GM19193 (cell line): Measurements from ENCODE around the gene ELOVL7.

Experiments
- POLR2A ChIP-seq: IDR thresholded peaks from 4 replicates; pipeline ENCODE4 v1.6.1; 2011; ENCODE audit not compliant: insufficient read depth, insufficient read length; ENCODE audit errors: extremely low read depth

Gene ELOVL7

DNA sequence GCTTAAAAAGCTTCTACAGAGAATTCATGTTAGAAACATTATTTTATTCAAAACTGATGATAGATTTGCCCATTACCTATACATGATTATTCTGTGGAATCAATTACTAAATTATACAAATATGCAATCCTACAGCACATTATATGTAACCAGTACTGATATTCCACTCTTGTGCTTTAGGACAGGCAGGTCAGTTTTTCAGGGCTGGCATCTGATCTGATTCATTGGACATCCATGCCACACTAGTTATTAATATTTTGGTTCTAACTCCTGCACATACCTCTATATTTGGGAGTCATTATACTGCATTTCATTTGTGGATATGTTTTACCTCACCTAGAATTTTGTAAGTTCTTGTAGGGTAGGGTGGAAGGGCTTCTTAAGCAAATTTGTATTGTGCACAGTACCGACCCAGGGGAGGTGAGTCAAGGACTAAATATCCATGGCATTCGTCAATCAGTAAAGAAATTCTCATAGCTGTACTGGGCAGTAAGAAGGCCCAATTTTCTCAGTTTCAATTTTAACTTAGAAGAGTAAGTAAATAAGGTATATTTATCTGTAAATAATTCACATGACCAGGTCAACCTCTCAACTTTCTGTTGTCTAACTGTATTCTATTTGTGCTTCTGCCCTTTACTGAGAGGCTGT, 33.5 kb downstream of the ELOVL7 start:
- no peak for TF ChIP-seq POLR2A

DNA sequence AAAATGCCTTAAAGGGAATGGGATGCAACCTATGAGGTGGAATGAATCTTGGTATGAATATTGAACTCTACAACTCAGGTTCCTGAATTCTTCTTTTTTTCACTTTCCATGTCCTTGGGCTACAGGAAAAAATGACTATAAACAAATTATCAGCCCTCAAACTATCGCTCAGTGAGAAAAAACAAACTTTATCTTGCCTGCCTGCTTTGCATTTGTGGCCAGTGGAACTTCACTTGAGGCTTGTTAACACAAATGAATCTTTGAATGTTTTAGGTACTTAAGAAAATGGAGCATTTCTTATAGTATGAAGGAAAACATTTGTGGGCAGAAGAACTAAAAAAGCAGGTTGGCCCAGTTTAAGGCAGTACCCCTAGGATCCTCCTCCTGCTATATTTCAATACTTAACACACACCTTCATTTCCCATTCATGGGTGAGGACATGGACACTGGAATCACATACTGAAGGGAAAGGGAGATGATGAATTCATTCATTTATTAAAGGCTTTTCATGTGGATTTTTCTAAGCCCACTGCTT, 34.1 kb downstream of the ELOVL7 start:
- no peak for TF ChIP-seq POLR2A

GRCh38 chr5:60806591-60807243, 37.4 kb downstream of the ELOVL7 start:
- no peak for TF ChIP-seq POLR2A

GRCh38 chr5:60805463-60805862, 38.6 kb downstream of the ELOVL7 start:
- TF ChIP-seq POLR2A = no peak

- TF ChIP-seq POLR2A = no peak
These were observed 40.4 kb downstream of the ELOVL7 start for GRCh38 chr5:60803712-60804111.

DNA sequence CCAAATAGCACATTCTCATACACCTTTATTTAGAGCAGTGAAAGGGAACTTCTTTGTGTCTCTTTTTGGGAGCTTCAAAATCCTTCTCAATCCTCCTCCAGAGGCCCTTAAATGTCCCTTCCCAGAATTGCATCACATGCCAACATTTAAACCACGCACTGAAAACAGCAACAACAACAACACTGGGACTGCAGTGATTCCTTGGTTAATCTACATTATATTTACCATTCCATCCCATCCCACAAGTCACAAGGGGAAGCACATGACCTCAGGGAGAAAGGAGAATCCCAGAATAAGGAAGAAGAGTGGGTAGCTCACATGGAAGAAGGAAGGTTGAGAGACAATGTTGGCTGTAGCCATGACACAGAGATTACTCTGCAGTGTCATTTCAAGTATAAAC, 41.1 kb downstream of the ELOVL7 start:
- no peak for TF ChIP-seq POLR2A

GRCh38 chr5:60802226-60802625, 41.8 kb downstream of the ELOVL7 start:
- no peak for TF ChIP-seq POLR2A

- no peak for TF ChIP-seq POLR2A
These were observed 46.5 kb downstream of the ELOVL7 start for GRCh38 chr5:60797482-60798153.

DNA sequence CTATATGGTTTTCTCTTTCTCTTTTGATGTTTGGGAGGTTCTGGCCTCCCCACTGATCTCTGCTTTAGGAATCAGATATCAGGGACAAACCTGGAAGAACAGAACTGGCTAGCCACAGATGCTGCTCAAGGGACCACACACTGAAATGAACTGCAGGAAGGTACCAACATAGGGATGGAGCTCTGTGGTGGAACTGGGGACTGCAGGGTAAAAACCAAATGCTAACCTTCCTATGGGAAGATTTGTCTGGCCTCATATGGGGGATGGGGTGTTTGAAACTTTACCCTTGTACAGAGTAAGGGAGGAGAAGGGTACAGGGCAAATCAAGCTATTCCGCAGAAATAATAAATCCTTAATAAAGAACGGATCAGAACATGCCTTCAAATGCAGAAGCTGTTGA, 49.4 kb downstream of the ELOVL7 start:
- TF ChIP-seq POLR2A = no peak

- no peak for TF ChIP-seq POLR2A
These were observed 51.6 kb downstream of the ELOVL7 start for GRCh38 chr5:60792438-60792837.

DNA sequence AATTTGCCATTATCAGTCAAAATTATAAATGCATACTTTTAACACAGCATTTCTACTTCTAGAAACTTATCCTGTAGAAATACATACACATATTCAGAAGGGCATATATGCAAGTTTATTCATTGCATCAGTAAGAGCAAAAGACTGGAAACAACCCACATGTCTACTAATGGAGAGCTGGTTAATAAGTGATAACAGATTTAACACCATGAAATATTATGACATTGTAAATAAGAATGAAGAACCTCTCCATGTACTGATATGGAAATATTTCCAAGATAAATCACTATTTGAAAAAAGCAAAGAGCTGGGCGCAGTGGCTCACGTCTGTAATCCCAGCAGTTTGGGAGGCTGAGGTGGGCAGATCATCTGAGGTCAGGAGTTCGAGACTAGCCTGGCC, 54.5 kb downstream of the ELOVL7 start:
- TF ChIP-seq POLR2A = no peak

DNA sequence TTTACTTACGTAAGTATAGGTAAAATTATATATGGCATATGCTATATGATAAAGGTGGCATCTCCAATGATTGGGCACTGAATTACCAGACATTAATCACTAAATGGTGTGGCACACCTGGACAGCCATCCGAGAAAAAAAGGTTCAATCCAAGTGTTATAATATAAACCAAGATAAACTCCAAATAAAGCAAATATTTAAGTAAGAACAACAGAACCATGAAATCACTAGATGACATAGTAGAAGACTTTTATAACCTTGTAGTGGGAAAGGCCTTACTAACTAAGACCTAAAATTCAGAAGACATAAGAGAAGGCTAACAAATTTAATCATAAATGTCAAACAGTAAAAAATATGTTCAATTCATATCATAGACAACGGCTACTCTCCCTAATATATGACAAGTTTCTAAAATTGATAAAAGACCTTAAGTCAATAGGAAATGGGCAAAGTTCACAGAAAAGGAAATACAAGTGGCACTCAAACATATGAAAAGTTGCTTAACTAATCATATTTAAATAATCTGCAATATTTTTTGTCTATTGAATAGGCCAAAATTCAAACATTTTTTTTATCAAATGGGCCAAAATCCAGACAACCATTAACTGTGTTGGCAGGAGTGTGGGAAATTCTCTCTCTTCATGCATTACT, 55.1 kb downstream of the ELOVL7 start:
- no peak for TF ChIP-seq POLR2A

GRCh38 chr5:60779466-60779865, 64.6 kb downstream of the ELOVL7 start:
- no peak for TF ChIP-seq POLR2A

GRCh38 chr5:60776343-60776742, 67.7 kb downstream of the ELOVL7 start:
- TF ChIP-seq POLR2A = no peak

GRCh38 chr5:60765019-60765709, 78.9 kb downstream of the ELOVL7 start:
- TF ChIP-seq POLR2A = no peak
